Fibroblast of villous mesenchyme (primary cell): ENCODE data around the gene HPN. TPM values are rescaled to one million over a fixed set of nuclear protein-coding genes. Genes with fewer than 3 reads are reported as not detected.
"Not testable (repeated sequence)": the region's sequence is repeated elsewhere in the genome, so short reads cannot be mapped to it uniquely, and the experiment has no call there.

Source experiments
- DNase-seq: peaks from one replicate; pipeline ENCODE4 v3.0.0-alpha.2; 2010; ENCODE audit warnings: low read depth
- H3K4me3 ChIP-seq: 2 replicates; pipeline ENCODE4 v1.5.1; 2011; ENCODE audit warnings: low read depth, mild to moderate bottlenecking, low read length
- total RNA-seq: library from RNA; depleted of rRNA; stranded (reverse); fragments of >200 nt; gene quantifications from 2 replicates; pipeline ENCODE4 v1.2.3, GENCODE V29; 2012
- TF ChIP-seq, protein P1 (sequence below): IDR thresholded peaks from 2 replicates; pipeline ENCODE4 v1.5.1; 2012; ENCODE audit warnings: low read depth, mild to moderate bottlenecking, low read length; ENCODE audit not compliant: insufficient read depth

HPN gene
- total RNA-seq, 1 donor: not detected

- H3K4me3 ChIP-seq: no peak overlapping the region
- TF ChIP-seq, protein P1, sequence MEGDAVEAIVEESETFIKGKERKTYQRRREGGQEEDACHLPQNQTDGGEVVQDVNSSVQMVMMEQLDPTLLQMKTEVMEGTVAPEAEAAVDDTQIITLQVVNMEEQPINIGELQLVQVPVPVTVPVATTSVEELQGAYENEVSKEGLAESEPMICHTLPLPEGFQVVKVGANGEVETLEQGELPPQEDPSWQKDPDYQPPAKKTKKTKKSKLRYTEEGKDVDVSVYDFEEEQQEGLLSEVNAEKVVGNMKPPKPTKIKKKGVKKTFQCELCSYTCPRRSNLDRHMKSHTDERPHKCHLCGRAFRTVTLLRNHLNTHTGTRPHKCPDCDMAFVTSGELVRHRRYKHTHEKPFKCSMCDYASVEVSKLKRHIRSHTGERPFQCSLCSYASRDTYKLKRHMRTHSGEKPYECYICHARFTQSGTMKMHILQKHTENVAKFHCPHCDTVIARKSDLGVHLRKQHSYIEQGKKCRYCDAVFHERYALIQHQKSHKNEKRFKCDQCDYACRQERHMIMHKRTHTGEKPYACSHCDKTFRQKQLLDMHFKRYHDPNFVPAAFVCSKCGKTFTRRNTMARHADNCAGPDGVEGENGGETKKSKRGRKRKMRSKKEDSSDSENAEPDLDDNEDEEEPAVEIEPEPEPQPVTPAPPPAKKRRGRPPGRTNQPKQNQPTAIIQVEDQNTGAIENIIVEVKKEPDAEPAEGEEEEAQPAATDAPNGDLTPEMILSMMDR: no peak
- DNase-seq: no peak
Measured at GRCh38 chr19:35046461-35046860, 4.9 kb downstream of the HPN start.

- no peak overlapping the region for H3K4me3 ChIP-seq
- DNase-seq: no peak
- TF ChIP-seq, protein P1: no peak
Measured at GRCh38 chr19:35048911-35049411, 7.4 kb downstream of the HPN start.

- no peak for DNase-seq
- TF ChIP-seq, protein P1: no peak
- H3K4me3 ChIP-seq: no peak overlapping the region
Measured at GRCh38 chr19:35049456-35049855, 7.9 kb downstream of the HPN start.

DNA sequence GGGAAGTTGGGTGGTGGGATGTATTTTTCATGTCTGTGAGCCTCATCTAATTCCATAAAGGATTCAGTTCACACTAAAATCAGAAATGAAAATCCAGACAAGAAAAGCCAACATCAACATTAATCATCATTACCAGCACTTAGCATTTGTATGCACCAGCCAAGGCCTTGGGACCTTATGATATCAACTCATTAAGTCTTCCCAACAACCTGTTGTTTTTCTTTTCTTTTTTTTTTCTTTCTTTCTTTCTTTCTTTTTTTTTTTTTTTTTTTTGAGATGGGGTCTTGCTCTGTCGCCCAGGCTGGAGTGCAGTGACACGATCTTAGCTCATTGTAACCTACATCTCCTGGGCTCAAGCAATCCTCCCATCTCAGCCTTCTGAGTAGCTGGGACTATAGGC is 9.1 kb downstream of the HPN start:
- DNase-seq, H3K4me3 ChIP-seq: not testable (repeated sequence)

GRCh38 chr19:35051268-35051667 is 9.7 kb downstream of the HPN start:
- not testable (repeated sequence) for DNase-seq, H3K4me3 ChIP-seq

- H3K4me3 ChIP-seq: no peak overlapping the region
- TF ChIP-seq, protein P1: no peak
- DNase-seq: no peak
Measured at GRCh38 chr19:35051796-35052195, 10.3 kb downstream of the HPN start.

DNA sequence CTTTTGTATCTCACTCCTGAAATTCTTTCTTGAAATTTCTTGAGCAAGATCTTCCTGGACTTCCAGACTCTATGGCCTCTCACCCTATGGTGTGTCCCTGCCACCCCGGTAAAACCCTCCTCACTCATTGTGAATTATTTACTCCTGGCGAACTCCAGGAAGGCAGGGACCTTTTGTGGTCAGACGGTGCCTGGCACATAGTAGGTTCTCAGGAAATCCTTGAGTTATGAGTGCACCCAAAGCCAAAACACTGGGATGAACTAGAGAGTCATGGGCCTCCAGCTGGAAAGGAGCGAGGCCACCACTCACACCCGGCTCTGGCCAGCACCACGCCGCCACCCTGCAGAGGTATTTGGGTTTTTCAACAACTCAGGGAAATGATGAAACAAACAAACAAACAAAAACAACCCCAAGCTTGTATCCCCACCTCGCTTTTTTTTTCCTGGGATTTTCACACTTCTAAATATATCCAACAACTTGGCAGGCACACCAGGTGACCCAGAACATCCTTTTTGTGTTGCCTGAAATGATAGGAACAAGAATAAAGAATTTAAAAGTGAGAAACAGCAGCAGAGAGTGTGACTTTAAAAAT is 11.2 kb downstream of the HPN start:
- TF ChIP-seq, protein P1: no peak
- no peak for DNase-seq
- no peak overlapping the region for H3K4me3 ChIP-seq

DNA sequence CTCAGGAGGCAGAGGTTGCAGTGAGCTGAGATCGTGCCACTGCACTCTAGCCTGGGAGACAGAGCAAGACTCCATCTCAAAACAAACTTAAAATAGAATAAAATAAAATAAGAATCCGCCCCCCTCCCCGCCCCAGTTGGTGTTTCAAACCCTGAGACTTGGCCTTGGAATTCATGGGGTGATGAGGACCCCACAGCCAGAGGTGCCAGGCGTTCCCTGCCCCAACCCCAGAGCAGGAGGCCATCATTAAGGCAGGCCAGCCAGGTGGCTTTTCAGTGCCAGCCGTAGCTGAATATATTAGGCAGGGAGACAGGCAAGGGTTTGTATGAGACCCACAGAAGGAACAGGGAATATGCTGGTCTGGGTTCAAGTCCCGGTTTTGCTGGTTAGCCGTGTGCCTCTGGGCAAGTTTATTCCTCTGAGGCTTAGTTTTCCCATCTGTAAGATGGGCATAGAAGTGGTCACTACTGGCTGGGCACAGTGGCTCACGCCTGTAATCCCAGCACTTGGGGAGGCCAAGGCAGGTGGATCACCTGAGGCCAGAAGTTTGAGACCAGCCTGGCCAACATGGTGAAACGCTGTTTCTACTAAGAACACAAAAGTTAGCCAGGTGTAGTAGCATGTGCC is 12.3 kb downstream of the HPN start:
- DNase-seq: no peak
- H3K4me3 ChIP-seq: no peak overlapping the region
- TF ChIP-seq, protein P1: no peak
